ENCODE results near the gene CALN1.

Gene CALN1

GRCh38 chr7:72447465-72448204 lies 35.5 kb upstream of the CALN1 start (continued):
- TF ChIP-seq ZNF311 (tag by site-specific recombination; IDR thresholded peaks at IDR 0.05; ENCODE audit: borderline replicate concordance) = no peak

- Histone ChIP-seq H3K4me1 (ENCODE audit: control insufficient read depth, insufficient read depth, low read length) (no peaks in the 10 kb centered on the region), H3K9me3 (ENCODE audit: control insufficient read depth, insufficient read depth, low read depth, low read length) (no peaks in the 10 kb centered on the region), H3K4me3 (ENCODE audit: low read depth, low read length) (no peak overlapping the region), H3K27ac (ENCODE audit: extremely low read depth, low read depth, low read length) (no peak overlapping the region), H3K36me3 (ENCODE audit: control insufficient read depth in 2 of 2, insufficient read depth in 1 of 2, low read length in 2 of 2) (no peaks in the 10 kb centered on the region)
- POLR2A ChIA-PET = no interaction called here
- TF ChIP-seq PRDM1 (tag by site-specific recombination; IDR thresholded peaks at IDR 0.05) (no peak), PRDM6 (tag by site-specific recombination; IDR thresholded peaks at IDR 0.05) (no peak), SP7 (tag by site-specific recombination; IDR thresholded peaks at IDR 0.05) (no peak), ZNF792 (tag by site-specific recombination; IDR thresholded peaks at IDR 0.05) (no peak), ZNF24 (tag by site-specific recombination; IDR thresholded peaks at IDR 0.05) (no peak), ZNF544 (tag by site-specific recombination; IDR thresholded peaks at IDR 0.05) (no peak), PRDM10 (tag by site-specific recombination; IDR thresholded peaks at IDR 0.05) (no peak), BCL11A (tag by site-specific recombination; IDR thresholded peaks at IDR 0.05; ENCODE audit: low read depth) (no peak), ZEB2 (tag by site-specific recombination; IDR thresholded peaks at IDR 0.05) (no peak), PATZ1 (tag by site-specific recombination; IDR thresholded peaks at IDR 0.05) (no peak), ZBTB26 (tag by site-specific recombination; optimal IDR thresholded peaks at IDR 0.05) (no peak), ZNF16 (tag by site-specific recombination; IDR thresholded peaks at IDR 0.05; ENCODE audit: low read depth) (no peak), ZNF341 (tag by site-specific recombination; IDR thresholded peaks at IDR 0.05; ENCODE audit: low read depth) (no peak), KLF7 (tag by site-specific recombination; IDR thresholded peaks at IDR 0.05; ENCODE audit: borderline replicate concordance) (no peak), ATF2 (tag by site-specific recombination; IDR thresholded peaks at IDR 0.05; ENCODE audit: low read depth) (no peak)
- CTCF ChIA-PET = no interaction called here
These were observed 34.7 kb upstream of the CALN1 start for GRCh38 chr7:72446591-72447462.
